NCI-H146 (cell line): ENCODE results near the gene IQGAP3.

Source experiments
- DNase-seq: peaks from one replicate; lab custom pipeline; 2025; lab: John Stamatoyannopoulos, UW

The IQGAP3 gene

GRCh38 chr1:156510709-156511108 lies 61.7 kb downstream of the IQGAP3 start:
- DNase-seq, result no peak

DNA sequence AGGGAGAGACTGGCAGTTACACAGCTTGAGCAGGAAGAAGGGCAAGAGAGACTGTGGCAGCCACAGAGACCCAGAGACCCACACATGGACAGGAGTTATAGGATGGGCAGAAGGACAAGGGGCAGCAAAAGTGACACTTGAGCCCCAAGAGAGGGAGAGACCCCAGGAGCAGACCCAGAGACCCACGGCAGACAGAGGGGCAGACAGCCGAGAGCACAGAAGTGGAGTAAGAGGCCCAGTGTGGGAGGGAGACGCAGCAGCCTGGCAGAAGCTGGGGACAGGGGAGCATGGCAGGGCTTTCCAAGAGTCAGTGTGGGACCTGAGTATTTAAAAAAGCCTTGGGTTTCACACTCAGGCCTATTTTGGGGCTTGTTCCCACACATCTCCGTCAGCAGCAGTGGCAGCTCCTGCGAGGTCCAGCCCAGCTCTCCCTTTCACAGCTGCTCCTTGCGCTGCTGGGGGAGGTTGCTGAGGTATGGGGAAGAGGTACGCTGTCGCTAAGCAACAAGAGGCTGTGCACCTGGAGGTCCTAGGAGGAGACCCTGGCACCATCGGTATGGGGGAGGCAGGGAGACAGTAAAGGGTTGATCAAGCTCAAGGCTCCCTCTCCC lies 62.8 kb downstream of the IQGAP3 start:
- no peak for DNase-seq

DNA sequence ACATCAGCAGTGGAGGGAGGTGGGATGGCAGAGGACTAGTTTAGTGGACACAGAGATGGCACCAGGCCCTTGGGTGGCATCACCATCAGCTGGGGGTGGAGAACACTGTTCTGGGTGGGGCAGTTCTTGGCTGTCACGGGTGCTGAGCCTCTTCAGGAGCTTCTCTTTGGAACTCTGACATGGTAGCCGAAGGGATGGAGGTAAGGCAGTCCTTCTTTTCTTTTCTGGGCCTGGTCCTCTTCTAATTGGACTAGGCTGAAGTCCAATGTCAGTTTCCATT lies 63.5 kb downstream of the IQGAP3 start:
- DNase-seq, result no peak

DNA sequence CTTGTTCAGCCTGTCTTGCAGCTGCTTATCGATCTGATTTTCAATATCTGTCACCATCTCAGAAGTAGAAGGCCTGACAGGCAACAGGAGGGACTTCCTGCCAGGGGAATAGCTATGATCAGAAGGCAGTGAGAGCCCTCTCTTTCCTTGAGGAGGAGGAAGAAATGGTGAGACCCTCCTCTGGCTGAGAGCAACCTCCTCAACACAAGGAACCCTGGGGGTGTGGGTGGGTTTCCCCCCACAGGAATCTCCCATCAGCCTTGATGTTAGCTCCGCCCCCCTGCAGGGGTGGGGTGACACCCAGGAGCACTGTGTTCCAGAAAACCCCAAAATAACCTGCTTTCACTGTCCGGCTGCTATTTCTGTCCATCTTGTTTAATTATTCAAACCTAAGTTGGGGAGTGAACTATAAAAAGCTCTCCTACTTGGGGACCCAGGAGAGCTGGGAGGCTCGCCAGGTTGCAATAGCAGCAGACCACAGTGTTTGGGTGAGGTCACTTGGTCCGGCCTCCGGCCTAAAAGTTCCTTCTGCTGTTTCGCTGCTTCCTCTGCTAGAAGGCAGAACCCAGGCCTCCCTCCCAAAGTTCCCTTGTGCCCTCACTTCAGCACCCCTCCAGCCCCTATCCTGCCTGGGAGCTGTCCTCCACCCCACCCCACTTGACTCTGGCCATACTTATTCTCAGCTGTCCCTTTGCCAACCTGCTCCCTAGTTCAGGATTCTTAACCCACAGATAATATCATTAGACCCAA lies 64.0 kb downstream of the IQGAP3 start:
- no peak for DNase-seq

DNA sequence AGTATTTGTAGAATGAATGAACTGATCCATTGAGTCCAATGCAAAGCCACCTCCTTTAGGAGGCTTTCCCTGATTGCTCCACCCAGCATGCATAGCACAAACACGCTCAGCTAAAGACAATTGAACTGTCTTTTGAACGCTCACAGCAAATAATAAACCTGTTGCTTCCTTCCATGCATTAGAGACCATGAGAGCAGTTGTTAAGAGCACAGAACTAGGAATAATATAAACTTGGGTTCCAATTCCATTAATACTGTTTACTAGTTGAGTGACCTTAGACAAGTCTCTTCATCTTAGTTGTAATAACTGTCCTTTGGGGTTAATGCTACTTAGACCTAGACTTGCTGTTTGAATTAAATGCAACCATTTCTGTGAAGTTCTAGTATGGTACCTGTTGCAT lies 65.9 kb downstream of the IQGAP3 start:
- DNase-seq, result no peak

DNA sequence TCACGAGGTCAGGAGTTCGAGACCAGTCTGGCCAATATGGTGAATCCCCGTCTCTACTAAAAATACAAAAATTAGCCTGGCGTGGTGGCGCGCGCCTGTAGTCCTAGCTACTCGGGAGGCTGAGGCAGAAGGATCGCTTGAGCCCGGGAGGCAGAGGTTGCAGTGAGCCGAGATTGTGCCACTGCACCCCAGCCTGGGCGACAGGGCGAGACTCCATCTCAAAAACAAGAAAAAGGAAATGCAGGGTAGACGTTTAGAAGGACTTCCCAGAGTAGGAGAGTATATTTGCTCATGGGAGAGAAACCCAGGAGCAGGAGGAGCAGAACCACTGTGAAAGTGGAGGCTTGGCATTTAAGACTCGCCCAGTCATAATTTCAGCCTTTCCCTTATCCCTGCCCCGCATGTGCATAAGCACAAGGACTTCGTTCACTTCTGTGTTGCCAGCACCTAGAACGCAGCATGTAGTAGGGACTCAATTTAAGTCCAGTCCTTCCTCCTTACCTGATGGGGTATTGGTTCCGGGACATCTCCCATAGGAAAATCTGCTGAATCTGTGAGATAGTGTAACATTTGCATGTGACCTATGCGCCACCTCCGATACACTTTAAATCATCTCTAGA lies 66.6 kb downstream of the IQGAP3 start:
- no peak for DNase-seq

- DNase-seq, result peak; percentile 98
Observed at GRCh38 chr1:156504821-156505678, 67.3 kb downstream of the IQGAP3 start.

- peak; percentile 45 for DNase-seq
Observed at GRCh38 chr1:156504438-156504813, 67.9 kb downstream of the IQGAP3 start.

GRCh38 chr1:156503698-156504437 lies 68.5 kb downstream of the IQGAP3 start:
- no peak for DNase-seq

GRCh38 chr1:156502894-156503697 lies 69.3 kb downstream of the IQGAP3 start:
- no peak for DNase-seq

- no peak for DNase-seq
Observed at GRCh38 chr1:156502391-156502893, 69.9 kb downstream of the IQGAP3 start.

DNA sequence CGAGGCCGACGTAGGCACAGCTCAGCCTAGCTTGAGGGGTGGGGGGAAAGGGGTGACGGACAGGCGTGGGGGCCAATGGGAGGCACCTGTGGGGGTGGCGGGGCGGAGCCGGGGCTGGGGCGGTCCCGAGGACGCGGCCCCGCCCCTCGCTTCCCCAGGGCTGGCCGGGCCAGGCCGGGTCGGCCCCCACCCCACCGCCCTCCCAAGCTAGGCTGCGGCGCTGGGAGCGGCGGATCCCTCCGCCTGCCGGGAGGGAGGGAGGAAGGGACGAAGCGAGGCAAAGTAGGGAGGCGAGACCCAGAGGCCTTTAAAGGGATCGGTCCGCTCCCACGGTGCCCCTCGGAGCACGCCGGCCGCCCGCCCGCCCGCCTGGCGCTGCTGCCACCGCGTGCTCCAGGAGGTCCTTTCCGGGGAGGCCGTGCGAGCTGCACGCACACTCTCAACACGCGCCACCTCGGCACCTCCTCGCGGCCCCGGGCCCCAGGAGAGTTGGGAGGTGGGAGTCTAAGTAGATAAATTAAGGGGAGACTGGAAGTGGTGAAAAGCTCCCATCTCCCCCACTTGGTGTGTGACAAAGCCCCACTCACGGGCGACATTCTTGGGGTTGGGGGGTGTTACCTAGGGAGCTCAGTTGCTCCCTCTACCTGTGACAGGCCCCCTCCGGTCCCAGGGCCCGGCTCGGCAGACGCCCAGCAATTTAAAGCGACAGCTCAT lies 71.4 kb downstream of the IQGAP3 start:
- peak; percentile 94 for DNase-seq

DNA sequence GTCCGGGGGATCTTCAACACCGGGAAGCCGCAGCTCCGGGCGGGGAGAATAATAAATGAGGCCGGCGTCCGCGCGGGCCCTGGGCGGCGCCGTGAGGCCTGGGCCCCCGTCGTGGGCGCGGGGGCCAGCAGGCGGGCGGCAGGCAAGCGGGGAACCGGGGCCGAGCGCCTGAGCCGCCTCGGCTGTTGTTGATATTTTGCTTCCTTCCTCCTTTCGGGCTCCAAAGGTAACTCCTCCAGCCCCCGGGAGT lies 71.9 kb downstream of the IQGAP3 start, which contains the start of gene MEF2D:
Gene MEF2D, minus strand, starts transcription at position 233 of the 250 bp plus-strand sequence. CDS start 17,483 bp downstream, outside the sequence.
- no peak for DNase-seq

GRCh38 chr1:156499842-156500542 lies 72.4 kb downstream of the IQGAP3 start:
- peak; percentile 65 for DNase-seq

GRCh38 chr1:156499194-156499841 lies 73.0 kb downstream of the IQGAP3 start:
- peak; percentile 9 for DNase-seq

DNA sequence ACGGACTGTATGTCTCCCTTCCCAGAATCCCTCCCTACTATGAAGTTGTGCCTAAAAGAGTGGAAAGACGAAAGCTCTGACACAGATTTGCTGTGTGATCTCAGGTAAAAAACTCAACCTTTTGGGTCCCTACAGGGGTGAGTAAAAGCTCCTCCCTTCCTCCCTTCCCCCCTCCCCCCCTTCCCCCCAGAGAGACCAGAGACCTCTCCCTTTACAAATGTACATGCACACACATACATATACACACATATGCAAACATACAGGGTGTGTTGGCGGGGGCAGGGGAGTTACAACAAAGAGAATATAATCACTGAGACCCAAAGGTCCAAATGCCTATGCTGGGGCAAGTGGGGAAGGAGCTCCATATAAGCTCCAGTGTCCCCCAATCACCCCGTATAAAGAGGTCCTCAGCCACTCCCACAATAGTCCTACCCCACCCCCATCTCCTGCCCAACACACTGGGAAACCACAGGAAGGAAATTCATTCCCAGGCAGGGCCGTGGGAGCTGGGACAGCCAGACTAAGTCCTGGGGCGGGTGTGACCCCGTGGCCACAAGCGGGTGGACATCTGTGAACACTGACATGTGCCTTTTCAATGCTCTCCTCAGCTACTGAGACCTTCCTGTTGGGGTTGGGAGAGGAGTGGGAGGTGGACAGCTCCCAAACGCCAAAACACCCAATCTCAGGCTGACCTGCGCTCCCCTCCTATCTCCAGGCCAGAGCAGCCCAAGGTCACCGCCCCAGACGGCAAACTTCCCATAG lies 73.8 kb downstream of the IQGAP3 start:
- DNase-seq, result no peak

DNA sequence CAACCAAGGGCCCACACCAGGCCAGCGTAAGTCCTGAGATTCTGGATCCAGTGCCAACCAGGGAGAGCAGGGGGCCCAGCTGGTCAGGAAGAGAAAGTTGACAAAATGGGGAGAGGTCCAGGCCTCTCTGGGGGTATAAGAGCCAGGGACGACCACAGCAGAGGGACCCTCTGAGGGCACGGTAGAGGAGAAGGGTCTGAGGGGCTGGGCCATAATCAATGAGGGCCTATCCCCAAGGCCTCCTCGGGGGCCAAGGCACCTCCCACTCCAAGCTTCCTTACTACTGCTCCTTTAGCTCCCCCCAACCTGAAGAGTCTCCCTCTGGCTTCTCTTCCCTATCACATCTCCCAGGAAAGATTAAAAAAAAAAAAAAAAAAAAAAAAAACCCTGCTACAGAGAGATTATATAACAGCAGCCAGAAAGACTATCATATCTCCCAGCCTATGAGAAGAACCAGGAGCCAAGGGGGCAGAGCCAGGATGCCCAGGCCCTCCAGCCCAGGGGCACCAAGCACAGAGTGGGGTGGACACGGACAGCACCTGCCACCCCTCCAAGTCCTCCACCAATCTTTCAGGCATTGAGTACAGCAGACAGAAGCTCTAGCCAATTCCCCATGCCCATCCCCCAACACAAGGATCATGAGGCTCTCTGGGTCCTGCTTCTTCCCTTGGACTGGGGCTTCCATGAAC lies 74.5 kb downstream of the IQGAP3 start:
- no peak for DNase-seq
